K562 (cell line): ENCODE measurements around the gene CCR2.
"Not testable (repeated sequence)": the region's sequence is repeated elsewhere in the genome, so short reads cannot be mapped to it uniquely, and the experiment has no call there.

Experiments used
- CHD2 ChIP-seq: IDR thresholded peaks from 2 replicates; pipeline ENCODE4 v1.6.1; 2011; ENCODE audit warnings: low read depth, low read length
- CTCF ChIP-seq, 3 experiments: IDR thresholded peaks in 2 of 3; conservative IDR thresholded peaks in 1 of 3; 2 replicates each; pipeline ENCODE4 v1.5.1; 2011 to 2012; ENCODE audit warnings: low read length in 3 of 3, mild to moderate bottlenecking in 3 of 3, control low read depth in 2 of 3, improper control_type of control experiment in 1 of 3, inconsistent platforms in 1 of 3, low read depth in 1 of 3, mixed read lengths in 1 of 3, moderate library complexity in 1 of 3; ENCODE audit not compliant: insufficient read depth in 2 of 3
- FOXA3 ChIP-seq, 2 experiments: fragments of 450-650 bp in 1 of 2; sonication (generic) in 1 of 2; formaldehyde crosslinking; IDR thresholded peaks in 1 of 2; conservative IDR thresholded peaks in 1 of 2; 2 replicates each; pipeline versions ENCODE4 v1.4.0 to v1.8.0; 2020 to 2022; ENCODE audit warnings: mild to moderate bottlenecking in 2 of 2, missing genetic modification reagents in 1 of 2
- HDAC6 ChIP-seq: IDR thresholded peaks from 2 replicates; pipeline ENCODE4 v1.6.1; 2012; ENCODE audit warnings: low read depth, mild to moderate bottlenecking, control low read depth, inconsistent platforms, low read length, moderate library complexity
- HNRNPK ChIP-seq: fragments of 200-400 bp; formaldehyde crosslinking; IDR thresholded peaks from one replicate; pipeline ENCODE4 v1.6.1; 2018; ENCODE audit warnings: mild to moderate bottlenecking, low read depth, low read length; ENCODE audit not compliant: poor library complexity, severe bottlenecking
- NR2C1 ChIP-seq, 2 experiments: fragments of 450-650 bp; IDR thresholded peaks; 2 replicates each; pipeline ENCODE4 v1.6.1; 2017; ENCODE audit warnings: mild to moderate bottlenecking in 2 of 2, antibody characterized with exemption in 1 of 2, inconsistent platforms in 1 of 2, missing compliant biosample characterization in 1 of 2, missing genetic modification characterization in 1 of 2
- POLR2A ChIP-seq: fragments of 450-650 bp; conservative IDR thresholded peaks from 2 replicates; pipeline ENCODE4 v1.6.1; 2016
- POLR2AphosphoS5 ChIP-seq: IDR thresholded peaks from 2 replicates; pipeline ENCODE4 v1.6.1; 2011; ENCODE audit warnings: mild to moderate bottlenecking, low read depth, low read length, moderate library complexity; ENCODE audit not compliant: control insufficient read depth, insufficient read depth
- RBM17 ChIP-seq: fragments of 200-400 bp; formaldehyde crosslinking; IDR thresholded peaks from 2 replicates; pipeline ENCODE4 v1.6.1; 2017; ENCODE audit warnings: low read depth, mild to moderate bottlenecking, low read length, borderline replicate concordance
- SMAD4 ChIP-seq: fragments of 250-450 bp; sonication (Bioruptor Pico); conservative IDR thresholded peaks from 2 replicates; pipeline ENCODE4 v1.8.0; 2021; ENCODE audit warnings: inconsistent platforms, mild to moderate bottlenecking, moderate library complexity
- SMARCB1 ChIP-seq: IDR thresholded peaks from 2 replicates; pipeline ENCODE4 v1.6.1; 2011; ENCODE audit warnings: improper control_type of control experiment, low read depth; ENCODE audit not compliant: insufficient read length
- THRA ChIP-seq: fragments of 450-650 bp; IDR thresholded peaks from 2 replicates; pipeline ENCODE4 v1.6.1; 2017; ENCODE audit warnings: mild to moderate bottlenecking, moderate library complexity
- ZEB2 ChIP-seq: fragments of 450-650 bp; IDR thresholded peaks from 2 replicates; pipeline ENCODE4 v1.6.1; 2016

DNA sequence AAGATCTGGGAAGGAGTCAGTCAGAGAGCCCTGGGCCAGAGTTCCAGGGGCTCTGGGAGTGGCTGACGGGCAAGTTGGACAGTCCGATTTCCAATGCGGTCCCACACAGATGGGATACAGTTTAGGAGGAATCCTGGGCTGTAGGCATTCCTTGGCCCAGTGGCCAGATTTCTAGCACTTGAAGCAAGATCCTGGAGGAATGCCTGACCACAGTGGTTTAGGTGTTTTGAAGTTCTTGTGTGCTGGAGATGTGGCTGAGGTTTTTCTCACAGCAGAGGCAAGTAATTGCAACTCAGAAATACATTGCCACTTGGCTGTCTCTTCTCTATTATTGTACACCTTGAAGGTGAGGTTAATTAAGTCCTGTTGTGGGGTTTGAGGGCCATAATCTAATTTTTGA, 23.2 kb upstream of the CCR2 start:
- TF ChIP-seq RBM17; HNRNPK; SMAD4 (CRISPR knock-in tag); CTCF (IDR thresholded peaks at IDR 0.05 in 2 of 3, conservative IDR thresholded peaks at IDR 0.05 in 1 of 3; ENCODE audit: insufficient read depth in 2 of 3, low read depth in 1 of 3, low read length in 3 of 3); FOXA3 (CRISPR knock-in tag; conservative IDR thresholded peaks at IDR 0.05 in 1 of 2, IDR thresholded peaks at IDR 0.05 in 1 of 2); POLR2A; HDAC6; CHD2; NR2C1 (IDR thresholded peaks at IDR 0.05); NR2C1 (tag; IDR thresholded peaks at IDR 0.05); POLR2AphosphoS5; ZEB2; THRA; SMARCB1: not testable (repeated sequence)
